Esophagus squamous epithelium (tissue), 4 donors: ENCODE results near the gene IL17RB.

Source experiments
- POLR2A ChIP-seq, 4 donors: fragments of 450-650 bp; IDR thresholded peaks; one replicate each; pipeline ENCODE4 v1.6.1; 2017; ENCODE audit warnings: antibody characterized with exemption in 4 of 4, mild to moderate bottlenecking in 4 of 4, moderate library complexity in 3 of 4
- TF ChIP-seq, protein P1 (sequence below), 6 experiments: fragments of 450-650 bp in 4 of 6; fragments of 200-600 bp in 2 of 6; sonication (generic) in 2 of 6; IDR thresholded peaks; one replicate each; pipeline ENCODE4 v1.5.1; 2016 to 2019; ENCODE audit warnings: antibody characterized with exemption in 6 of 6, mild to moderate bottlenecking in 4 of 6, moderate library complexity in 4 of 6

DNA sequence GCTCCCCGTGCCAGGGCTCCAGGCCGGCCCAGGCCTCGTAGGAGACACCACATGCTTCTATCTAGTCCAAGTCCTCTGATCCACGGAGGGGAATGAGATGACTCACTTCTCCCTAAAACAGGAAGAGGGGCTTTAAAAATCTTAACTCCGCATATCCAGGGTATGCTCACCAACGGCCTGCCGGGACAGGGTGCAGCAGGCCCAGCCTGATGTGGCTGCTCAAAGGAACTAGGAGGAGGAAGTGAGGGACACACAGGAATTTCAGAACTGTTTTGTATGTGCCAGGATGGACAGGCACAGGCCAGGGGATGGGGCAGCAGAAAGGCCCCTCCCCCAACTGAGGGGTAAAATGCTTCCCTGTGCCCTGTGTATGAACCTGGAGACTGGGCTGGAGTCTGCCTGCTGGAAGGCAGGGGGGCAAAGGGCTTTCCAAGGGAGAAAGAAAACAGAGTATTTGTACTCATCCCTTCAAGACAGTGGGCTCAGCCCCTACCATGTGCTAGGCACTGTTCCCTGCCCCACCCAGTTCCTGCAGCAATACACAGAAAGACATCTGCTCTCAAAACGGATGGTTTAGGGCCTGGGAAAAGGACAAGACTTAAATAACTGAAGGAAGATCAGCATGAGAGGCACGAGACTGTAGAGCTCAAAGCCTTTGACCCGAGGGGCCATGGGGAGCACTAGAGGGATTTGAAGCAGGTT is 22.3 kb upstream of the IL17RB start:
- TF ChIP-seq, protein P1, sequence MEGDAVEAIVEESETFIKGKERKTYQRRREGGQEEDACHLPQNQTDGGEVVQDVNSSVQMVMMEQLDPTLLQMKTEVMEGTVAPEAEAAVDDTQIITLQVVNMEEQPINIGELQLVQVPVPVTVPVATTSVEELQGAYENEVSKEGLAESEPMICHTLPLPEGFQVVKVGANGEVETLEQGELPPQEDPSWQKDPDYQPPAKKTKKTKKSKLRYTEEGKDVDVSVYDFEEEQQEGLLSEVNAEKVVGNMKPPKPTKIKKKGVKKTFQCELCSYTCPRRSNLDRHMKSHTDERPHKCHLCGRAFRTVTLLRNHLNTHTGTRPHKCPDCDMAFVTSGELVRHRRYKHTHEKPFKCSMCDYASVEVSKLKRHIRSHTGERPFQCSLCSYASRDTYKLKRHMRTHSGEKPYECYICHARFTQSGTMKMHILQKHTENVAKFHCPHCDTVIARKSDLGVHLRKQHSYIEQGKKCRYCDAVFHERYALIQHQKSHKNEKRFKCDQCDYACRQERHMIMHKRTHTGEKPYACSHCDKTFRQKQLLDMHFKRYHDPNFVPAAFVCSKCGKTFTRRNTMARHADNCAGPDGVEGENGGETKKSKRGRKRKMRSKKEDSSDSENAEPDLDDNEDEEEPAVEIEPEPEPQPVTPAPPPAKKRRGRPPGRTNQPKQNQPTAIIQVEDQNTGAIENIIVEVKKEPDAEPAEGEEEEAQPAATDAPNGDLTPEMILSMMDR (IDR thresholded peaks at IDR 0.05) = no peak
- no peak for TF ChIP-seq POLR2A (IDR thresholded peaks at IDR 0.05)
